B cell (primary cell): ENCODE data around the gene USP6NL. TPM values are rescaled to one million over a fixed set of nuclear protein-coding genes. Genes with fewer than 3 reads are reported as not detected.

Experiments
- ATAC-seq: fragments of 200-7000 bp; cut with Tn5 transposase; one replicate; pipeline ENCODE4 v1.10.0; 2021; ENCODE audit warnings: low read depth, mild to moderate bottlenecking, moderate number of reproducible peaks, moderate library complexity
- CTCF ChIA-PET: fragments of 350-600 bp; sonication (Branson Sonifier 250); formaldehyde crosslinking; loops from one replicate; lab custom pipeline; 2021; ENCODE audit warnings: antibody characterized with exemption, inconsistent platforms; lab: Charles Lee
- POLR2A ChIA-PET: fragments of 350-600 bp; sonication (Branson Sonifier 250); formaldehyde crosslinking; loops from one replicate; lab custom pipeline; 2021; ENCODE audit warnings: antibody characterized with exemption; lab: Charles Lee
- DNase-seq: peaks from one replicate; pipeline ENCODE4 v3.0.0; 2013
- H2AFZ ChIP-seq: 2 replicates; pipeline ENCODE4 v1.6.1; 2012; ENCODE audit warnings: mild to moderate bottlenecking, low read depth, low read length; ENCODE audit not compliant: insufficient read depth, poor library complexity, severe bottlenecking
- H3K27ac ChIP-seq, 2 donors: 1 replicate in 1 of 2; 2 replicates in 1 of 2; pipeline ENCODE4 v1.5.1; 2012 to 2013; ENCODE audit warnings: low read length in 2 of 2, mild to moderate bottlenecking in 2 of 2, moderate library complexity in 1 of 2
- H3K27me3 ChIP-seq, 4 experiments: fragments of 200-600 bp in 1 of 4; sonication (generic) in 1 of 4; replicated peaks in 1 of 4; 1 replicate in 2 of 4; 2 replicates in 2 of 4; pipeline versions ENCODE4 v1.6.1 to v1.7.0; 2013 to 2016; ENCODE audit warnings: low read length in 3 of 4, mild to moderate bottlenecking in 2 of 4, mixed read lengths in 1 of 4, moderate library complexity in 1 of 4; ENCODE audit not compliant: insufficient read depth in 4 of 4, control insufficient read depth in 3 of 4; ENCODE audit errors: control extremely low read depth in 1 of 4
- H3K36me3 ChIP-seq, 2 experiments: replicated peaks in 1 of 2; 1 replicate in 1 of 2; 2 replicates in 1 of 2; pipeline versions ENCODE4 v1.6.1 to v1.7.1; 2013; ENCODE audit warnings: low read length in 1 of 2; ENCODE audit not compliant: insufficient read depth in 2 of 2, control insufficient read depth in 1 of 2; ENCODE audit errors: control extremely low read depth in 1 of 2, extremely low read depth in 1 of 2
- H3K4me1 ChIP-seq, 2 donors: fragments of 200-600 bp in 1 of 2; sonication (generic) in 1 of 2; 1 replicate in 1 of 2; 2 replicates in 1 of 2; pipeline versions ENCODE4 v1.5.1 to v1.6.1; 2013 to 2017; ENCODE audit warnings: low read length in 2 of 2; ENCODE audit not compliant: control insufficient read depth in 2 of 2, insufficient read depth in 2 of 2
- H3K4me2 ChIP-seq: replicated peaks from 2 replicates; pipeline ENCODE3; 2012; ENCODE audit warnings: mild to moderate bottlenecking, low read depth, low read length; ENCODE audit not compliant: poor library complexity, severe bottlenecking
- H3K4me3 ChIP-seq, 5 experiments: fragments of 200-600 bp in 1 of 5; sonication (generic) in 1 of 5; 1 replicate in 3 of 5; 2 replicates in 2 of 5; pipeline versions ENCODE4 v1.5.1 to v1.7.0; 2011 to 2016; ENCODE audit warnings: low read length in 4 of 5, mild to moderate bottlenecking in 4 of 5, low read depth in 2 of 5, control low read depth in 1 of 5, moderate library complexity in 1 of 5; ENCODE audit not compliant: insufficient read depth in 1 of 5; ENCODE audit errors: control extremely low read depth in 1 of 5, extremely low read depth in 1 of 5
- H3K79me2 ChIP-seq: fragments of 200-600 bp; sonication (generic); one replicate; pipeline ENCODE4 v1.6.0; 2016; ENCODE audit warnings: low read length; ENCODE audit not compliant: control insufficient read depth, insufficient read depth
- H3K9ac ChIP-seq: fragments of 200-600 bp; sonication (generic); 2 replicates; pipeline ENCODE4 v1.6.1; 2017; ENCODE audit warnings: mild to moderate bottlenecking, low read length, moderate library complexity
- H3K9me3 ChIP-seq, 3 donors: one replicate each; pipeline versions ENCODE4 v1.6.1 to v1.7.1; 2013; ENCODE audit warnings: low read length in 2 of 3; ENCODE audit not compliant: control insufficient read depth in 2 of 3, insufficient read depth in 1 of 3; ENCODE audit errors: control extremely low read depth in 1 of 3
- H4K20me1 ChIP-seq: 2 replicates; pipeline ENCODE4 v1.6.0; 2012; ENCODE audit warnings: mild to moderate bottlenecking, low read length; ENCODE audit not compliant: insufficient read depth, control insufficient read depth, poor library complexity, severe bottlenecking
- H3K27ac Mint-ChIP-seq: one replicate; pipeline ENCODE4 v1.8.0; 2021; ENCODE audit warnings: mixed read lengths
- H3K27me3 Mint-ChIP-seq: one replicate; pipeline ENCODE4 v1.8.0; 2021; ENCODE audit warnings: mixed read lengths
- H3K4me1 Mint-ChIP-seq: one replicate; pipeline ENCODE4 v1.8.0; 2021; ENCODE audit warnings: mixed read lengths
- H3K4me3 Mint-ChIP-seq: one replicate; pipeline ENCODE4 v1.8.0; 2021; ENCODE audit warnings: mixed read lengths
- H3K9me3 Mint-ChIP-seq: one replicate; pipeline ENCODE4 v1.8.0; 2022; ENCODE audit warnings: mixed read lengths; ENCODE audit not compliant: insufficient read depth
- CTCF ChIP-seq: fragments of 200-600 bp; IDR thresholded peaks from one replicate; pipeline ENCODE4 v1.8.0; 2022; ENCODE audit warnings: antibody characterized with exemption, mild to moderate bottlenecking
- EZH2 ChIP-seq: IDR thresholded peaks from 2 replicates; pipeline ENCODE4 v1.6.1; 2012; ENCODE audit warnings: borderline replicate concordance, low read depth, mild to moderate bottlenecking, moderate library complexity, low read length; ENCODE audit not compliant: insufficient read depth, poor library complexity, severe bottlenecking
- WGBS: methylation state at CpG from one replicate; pipeline ENCODE4 v1.1.5; 2013; ENCODE audit warnings: missing lambda C conversion rate; ENCODE audit not compliant: insufficient coverage; 5-methylcytosine and 5-hydroxymethylcytosine counted together
- intact Hi-C: fragments of 100-400 bp; cut with micrococcal nuclease; formaldehyde crosslinking; loops from one replicate; pipeline ENCODE4 v1.10.0; 2022
- polyA plus RNA-seq: library from polyadenylated mRNA; depleted of rRNA; stranded (reverse); fragments of >200 nt; gene quantifications from 2 replicates; pipeline ENCODE4 v1.2.3, GENCODE V29; 2012
- total RNA-seq, 2 donors: library from RNA; stranded (reverse); fragments of 120-200 nt in 1 of 2; gene quantifications; 1 replicate in 1 of 2; 2 replicates in 1 of 2; pipeline versions ENCODE4 v1.2.3 to v1.2.4, GENCODE V29; 2013 to 2022

The USP6NL gene
- total and polyA plus RNA-seq, 2 donors (not counting 1 experiment from before 2014, with no cell fraction given), result 27.0 to 61.5 TPM

GRCh38 chr10:11530806-11531205, 80.6 kb downstream of the USP6NL start:
- intact Hi-C loops, result no loop called here
- TF ChIP-seq EZH2 (no peak), CTCF (no peak)
- no peak overlapping the region for H3K9ac ChIP-seq
- DNase-seq, result no peak
- H3K4me1 ChIP-seq, result peaks cover 60 to 69% of the 10 kb centered on the region in 2 donors
- CTCF ChIA-PET, result interaction anchor here (1.3 to 1.4 kb wide), 2 partner anchors 9 to 227 kb away, joined by 3 read pairs; no protein-coding TSS in a partner anchor
- no peak overlapping the region for H3K27ac ChIP-seq
- ATAC-seq, result no peak
- Mint-ChIP-seq H3K9me3 (no peaks in the 10 kb centered on the region), H3K4me1 (peaks cover 83% of the 10 kb centered on the region), H3K27me3 (no peaks in the 10 kb centered on the region), H3K27ac (peak overlapping the region; percentile 51), H3K4me3 (peak overlapping the region; percentile 38)
- no peaks in the 10 kb centered on the region for H3K9me3 ChIP-seq
- no peaks in the 10 kb centered on the region for H3K27me3 ChIP-seq
- no peaks in the 10 kb centered on the region for H4K20me1 ChIP-seq
- peak overlapping the region; percentile 2 for H3K4me2 ChIP-seq
- no CpG with 5 or more reads among the region's 5 CpGs for WGBS
- H3K4me3 ChIP-seq, result no peak overlapping the region
- H3K79me2 ChIP-seq, result peaks cover 99% of the 10 kb centered on the region
- H2AFZ ChIP-seq, result no peak overlapping the region
- POLR2A ChIA-PET, result interaction anchor here (0.6 kb wide), 1 partner anchor 148 kb away, joined by 3 read pairs; no protein-coding TSS in a partner anchor
- H3K36me3 ChIP-seq, result peaks cover 0 to 16% of the 10 kb centered on the region in 2 experiments

- Histone ChIP-seq H3K4me2 (peak overlapping the region; percentile 71), H3K9me3 (no peaks in the 10 kb centered on the region), H3K4me3 (no peak overlapping the region), H4K20me1 (no peaks in the 10 kb centered on the region), H3K4me1 (peaks cover 45 to 55% of the 10 kb centered on the region in 2 donors), H2AFZ (no peak overlapping the region), H3K27me3 (no peaks in the 10 kb centered on the region), H3K36me3 (peaks cover 0 to 26% of the 10 kb centered on the region in 2 experiments), H3K9ac (no peak overlapping the region), H3K27ac (no peak overlapping the region), H3K79me2 (peaks cover 90% of the 10 kb centered on the region)
- Mint-ChIP-seq H3K27ac (peak overlapping the region; percentile 44), H3K9me3 (no peaks in the 10 kb centered on the region), H3K4me3 (no peak overlapping the region), H3K27me3 (no peaks in the 10 kb centered on the region), H3K4me1 (peaks cover 70% of the 10 kb centered on the region)
- DNase-seq (no peak), ATAC-seq (no peak)
- ChIA-PET POLR2A (no interaction called here), CTCF (interaction anchor here (1.0 to 3.2 kb wide), 4 partner anchors 10 to 196 kb away, joined by 3 to 12 read pairs (median 5); no protein-coding TSS in a partner anchor)
- intact Hi-C loops, result no loop called here
- TF ChIP-seq EZH2, result no peak
- WGBS, result no CpG with 5 or more reads among the region's 1 CpG
These were observed 82.1 kb downstream of the USP6NL start for GRCh38 chr10:11529276-11529903.
